Posterior vena cava (tissue), 2 donors: ENCODE results near the gene ZSCAN22. TPM values are rescaled to one million over a fixed set of nuclear protein-coding genes. Genes with fewer than 3 reads are reported as not detected.

ENCODE experiments used
- DNase-seq: peaks from one replicate; pipeline ENCODE4 v3.0.0-alpha.2; 2020; ENCODE audit warnings: low spot score
- intact Hi-C, 2 donors: fragments of 100-400 bp; cut with DNase I; formaldehyde crosslinking; loops; one replicate each; pipeline versions ENCODE4 v1.14.1 to v1.14.2; 2022 to 2023
- microRNA-seq, 2 donors: library from miRNA; unstranded; fragments of <30 nt; microRNA quantifications; one replicate each; pipeline ENCODE4 v1.2.0, GENCODE V29; 2020 to 2021; ENCODE audit warnings: borderline microRNAs expressed in 2 of 2
- total RNA-seq, 2 donors: library from RNA; stranded (reverse); fragmentation: NEBNext Ultra II Directional; extraction: Animal tissue kit (Norgen Biotek cat#: 25700); gene quantifications; one replicate each; pipeline ENCODE4 v1.2.1, GENCODE V29; 2021
- donor health status: DM: yes; HTN: yes; CAD: no.
- donor health status: DM: yes; HTN: yes; CAD: no.

The ZSCAN22 gene
- total RNA-seq, 2 donors from 2014 or later = 2.5 to 2.6 TPM

- DNase-seq = peak; percentile 99
- intact Hi-C loops = no loop called here
These were observed 60.0 kb downstream of the ZSCAN22 start, which contains the start of gene RPS5 for GRCh38 chr19:58386576-58387337. TSS of gene RPS5 (plus strand) at chr19:58387269. CDS start at chr19:58388138, 869 bp downstream.

- DNase-seq = no peak
- intact Hi-C loops = no loop called here
These were observed 60.8 kb downstream of the ZSCAN22 start for GRCh38 chr19:58387338-58388174.

DNA sequence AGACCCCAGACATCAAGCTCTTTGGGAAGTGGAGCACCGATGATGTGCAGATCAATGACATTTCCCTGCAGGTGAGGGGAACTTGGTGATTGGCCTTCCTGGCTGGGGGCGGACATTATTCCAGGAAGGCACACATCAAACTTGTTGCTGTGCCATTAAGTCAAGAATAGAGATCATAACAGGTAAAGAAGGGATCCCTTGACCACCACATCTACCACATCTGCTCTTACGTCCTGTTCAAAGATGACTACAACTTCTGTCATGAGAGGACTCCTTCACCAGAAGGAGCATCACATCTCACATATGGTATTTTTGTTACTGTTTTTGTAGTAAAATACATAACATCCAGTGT is 61.4 kb downstream of the ZSCAN22 start:
- no peak for DNase-seq
- intact Hi-C loops = no loop called here

Small RNA genes lying within 50 kb of the gene (microRNA-seq; reads per million reads assigned to microRNA genes)
- 0 to 0.26 reads per million in 2 donors for gene MIR4754
- gene MIR6806 = 0 reads per million in 2 donors

Other genes starting within 250 kb of the ZSCAN22 start
- gene ZSCAN18, start 228.8 kb upstream of the ZSCAN22 start, total RNA-seq = 10 to 100 TPM; 45.3 to 62.3 TPM
- gene ZNF329, start 176.2 kb upstream of the ZSCAN22 start, total RNA-seq = 1 to 10 TPM; 6.1 to 8.9 TPM
- 10 to 100 TPM; 15.2 to 15.9 TPM for gene ZNF274, start 143.9 kb upstream of the ZSCAN22 start, total RNA-seq
- gene ZNF544, start 98.1 kb upstream of the ZSCAN22 start, total RNA-seq = 10 to 100 TPM; 12.2 to 15.8 TPM
- gene ZNF8, start 48.0 kb upstream of the ZSCAN22 start, total RNA-seq = 1 to 10 TPM; 5.1 to 5.5 TPM
- gene ERVK3-1, start 21.6 kb upstream of the ZSCAN22 start, total RNA-seq = 10 to 100 TPM; 17.7 to 25.0 TPM
- gene A1BG, start 26.5 kb downstream of the ZSCAN22 start, total RNA-seq = 10 to 100 TPM; 11.7 to 17.5 TPM
- gene ZNF497, start 35.8 kb downstream of the ZSCAN22 start, total RNA-seq = under 1 TPM; 0.14 to 0.69 TPM
- gene ZNF837, start 54.0 kb downstream of the ZSCAN22 start, total RNA-seq = 1 to 10 TPM in 1 of 2 donors, under 1 TPM in 1; 0.86 to 1.0 TPM
- gene RPS5, start 60.3 kb downstream of the ZSCAN22 start, total RNA-seq = 100 to 1,000 TPM; 714 to 768 TPM
- gene RNF225, start 68.7 kb downstream of the ZSCAN22 start, total RNA-seq = not detected
- 10 to 100 TPM in 1 of 2 donors, 1 to 10 TPM in 1; 7.3 to 11.7 TPM for gene ZNF584, start 81.7 kb downstream of the ZSCAN22 start, total RNA-seq
- gene ZNF132, start 113.2 kb downstream of the ZSCAN22 start, total RNA-seq = 1 to 10 TPM; 2.9 to 3.8 TPM
- gene ZNF324B, start 124.6 kb downstream of the ZSCAN22 start, total RNA-seq = 1 to 10 TPM; 5.1 to 5.4 TPM
- gene ZNF324, start 140.1 kb downstream of the ZSCAN22 start, total RNA-seq = 1 to 10 TPM; 7.0 to 7.8 TPM
- 1 to 10 TPM; 4.8 to 6.0 TPM for gene ZNF446, start 149.4 kb downstream of the ZSCAN22 start, total RNA-seq
- gene SLC27A5, start 185.0 kb downstream of the ZSCAN22 start, total RNA-seq = 1 to 10 TPM; 7.6 to 7.9 TPM
- gene ZBTB45, start 192.8 kb downstream of the ZSCAN22 start, total RNA-seq = 10 to 100 TPM; 11.8 to 12.1 TPM
- 100 to 1,000 TPM; 159 to 168 TPM for gene TRIM28, start 217.1 kb downstream of the ZSCAN22 start, total RNA-seq
- gene CHMP2A, start 228.1 kb downstream of the ZSCAN22 start, total RNA-seq = 100 to 1,000 TPM in 1 of 2 donors, 10 to 100 TPM in 1; 96.9 to 103 TPM
- gene UBE2M, start 231.6 kb downstream of the ZSCAN22 start, total RNA-seq = 10 to 100 TPM; 53.3 to 60.0 TPM
- gene MZF1, start 246.3 kb downstream of the ZSCAN22 start, total RNA-seq = 10 to 100 TPM; 10.0 to 14.0 TPM